Activated CD4-positive, alpha-beta memory T cell treated with anti-CD3 and anti-CD28 coated beads for 36 hours (primary cell): Measurements from ENCODE around the gene XYLT2. TPM values are rescaled to one million over a fixed set of nuclear protein-coding genes. Genes with fewer than 3 reads are reported as not detected.
A peak's percentile ranks its signal among the peaks of the same experiment; 100 is the strongest.

ENCODE experiments used
- CTCF ChIA-PET: fragments of 350-600 bp; sonication (Branson Sonifier 250); formaldehyde crosslinking; loops from one replicate; lab custom pipeline; 2021; ENCODE audit warnings: antibody characterized with exemption, inconsistent platforms; lab: Charles Lee
- POLR2A ChIA-PET: fragments of 350-600 bp; sonication (Branson Sonifier 250); formaldehyde crosslinking; loops from one replicate; lab custom pipeline; 2021; ENCODE audit warnings: antibody characterized with exemption; lab: Charles Lee
- DNase-seq: peaks from one replicate; pipeline ENCODE4 v3.0.0-alpha.2; 2020
- H3K27ac Mint-ChIP-seq: one replicate; pipeline ENCODE4 v1.8.0; 2021; ENCODE audit warnings: mixed read lengths
- H3K27me3 Mint-ChIP-seq: one replicate; pipeline ENCODE4 v1.8.0; 2021; ENCODE audit warnings: mixed read lengths
- H3K36me3 Mint-ChIP-seq: one replicate; pipeline ENCODE4 v1.8.0; 2021; ENCODE audit warnings: mixed read lengths
- H3K4me1 Mint-ChIP-seq: one replicate; pipeline ENCODE4 v1.8.0; 2021; ENCODE audit warnings: low read depth, mixed read lengths
- H3K4me3 Mint-ChIP-seq: one replicate; pipeline ENCODE4 v1.8.0; 2021; ENCODE audit warnings: mild to moderate bottlenecking, mixed read lengths
- H3K9me3 Mint-ChIP-seq: one replicate; pipeline ENCODE4 v1.8.0; 2021; ENCODE audit warnings: mixed read lengths
- intact Hi-C: fragments of 100-400 bp; cut with micrococcal nuclease; formaldehyde crosslinking; loops from one replicate; pipeline ENCODE4 v1.15.1; 2023
- total RNA-seq, 2 experiments: library from RNA; stranded (reverse); gene quantifications; one replicate each; pipeline ENCODE4 v1.2.3, GENCODE V29; 2021

The XYLT2 gene
- total RNA-seq, 2 experiments from 2014 or later, result 41.3 to 43.3 TPM

GRCh38 chr17:50337956-50338355 is 8.0 kb upstream of the XYLT2 start:
- ChIA-PET POLR2A (no interaction called here), CTCF (interaction anchor here (0.6 to 1.2 kb wide), 3 partner anchors 24 to 168 kb away, joined by 3 to 7 read pairs (median 6); no protein-coding TSS in a partner anchor)
- H3K36me3 Mint-ChIP-seq, result peaks cover 5% of the 10 kb centered on the region
- peaks cover 10% of the 10 kb centered on the region for H3K9me3 Mint-ChIP-seq
- H3K27ac Mint-ChIP-seq, result no peak overlapping the region
- DNase-seq, result peak; percentile 52
- peaks cover 9% of the 10 kb centered on the region for H3K4me1 Mint-ChIP-seq
- H3K4me3 Mint-ChIP-seq, result no peak overlapping the region
- intact Hi-C loops, result no loop called here
- H3K27me3 Mint-ChIP-seq, result peaks cover 5% of the 10 kb centered on the region

DNA sequence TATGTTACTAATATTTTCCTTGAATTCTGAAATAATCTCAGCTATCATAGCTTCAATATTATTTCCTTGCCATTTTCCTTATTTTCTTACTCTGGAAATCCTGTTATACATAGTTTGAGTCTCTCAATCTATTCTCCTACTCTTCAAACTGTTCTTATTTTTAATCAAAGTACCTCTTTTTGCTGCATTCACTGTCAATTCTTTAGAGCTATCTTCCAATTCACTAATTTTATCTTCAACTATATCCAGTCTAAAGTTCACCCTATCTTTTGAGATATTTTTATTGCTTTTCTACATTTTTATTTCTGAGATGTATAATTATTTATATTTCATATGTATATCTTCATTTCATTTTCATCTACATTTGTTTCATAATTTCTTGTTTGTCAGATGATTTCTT is 7.3 kb upstream of the XYLT2 start:
- Mint-ChIP-seq H3K27ac (no peak overlapping the region), H3K4me1 (peaks cover 4% of the 10 kb centered on the region), H3K36me3 (peaks cover 5% of the 10 kb centered on the region), H3K4me3 (no peak overlapping the region), H3K27me3 (peaks cover 5% of the 10 kb centered on the region), H3K9me3 (peaks cover 10% of the 10 kb centered on the region)
- no peak for DNase-seq
- CTCF ChIA-PET, result interaction anchor here (0.6 to 1.5 kb wide), 4 partner anchors 23 to 169 kb away, joined by 3 to 7 read pairs (median 5); no protein-coding TSS in a partner anchor
- intact Hi-C loops, result no loop called here
- POLR2A ChIA-PET, result no interaction called here

DNA sequence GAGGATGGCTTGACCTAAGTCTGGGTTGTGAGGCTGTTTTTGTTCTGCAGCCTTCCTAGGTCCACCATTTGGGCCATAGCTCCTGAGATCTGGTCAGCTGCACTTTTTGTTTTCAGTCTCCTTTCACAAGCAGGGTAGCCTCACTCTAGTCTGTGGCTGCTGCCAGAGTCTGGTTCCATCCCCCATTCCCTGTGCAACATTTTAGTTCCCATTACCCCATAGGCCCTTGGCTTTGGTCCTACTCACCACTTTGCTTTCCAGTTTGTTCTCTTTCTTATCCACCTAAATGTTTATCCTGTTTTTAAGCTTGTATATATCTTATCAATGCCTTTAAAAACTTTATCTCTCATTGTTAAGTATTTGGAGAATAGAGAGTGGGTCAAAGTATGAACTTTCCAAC is 6.5 kb upstream of the XYLT2 start:
- Mint-ChIP-seq H3K4me1 (no peaks in the 10 kb centered on the region), H3K9me3 (peaks cover 10% of the 10 kb centered on the region), H3K36me3 (peaks cover 5% of the 10 kb centered on the region), H3K27me3 (peaks cover 3% of the 10 kb centered on the region), H3K27ac (no peak overlapping the region), H3K4me3 (no peak overlapping the region)
- CTCF ChIA-PET, result interaction anchor here (1.5 kb wide), 1 partner anchor 139 kb away, joined by 4 read pairs; no protein-coding TSS in a partner anchor
- intact Hi-C loops, result no loop called here
- POLR2A ChIA-PET, result no interaction called here
- DNase-seq, result no peak

GRCh38 chr17:50344731-50345365 is 1.1 kb upstream of the XYLT2 start:
- ChIA-PET POLR2A (interaction anchor here (2.0 kb wide), 1 partner anchor 36 kb away, joined by 10 read pairs; no protein-coding TSS in a partner anchor), CTCF (interaction anchor here (0.6 to 7.3 kb wide), 4 partner anchors 16 to 250 kb away, joined by 3 to 64 read pairs (median 4); no protein-coding TSS in a partner anchor)
- Mint-ChIP-seq H3K27me3 (no peaks in the 10 kb centered on the region), H3K4me1 (peaks cover 38% of the 10 kb centered on the region), H3K36me3 (no peaks in the 10 kb centered on the region), H3K27ac (peak overlapping the region; percentile 73), H3K4me3 (peak overlapping the region; percentile 71), H3K9me3 (no peaks in the 10 kb centered on the region)
- intact Hi-C loops, result no loop called here
- DNase-seq, result peak; percentile 23

DNA sequence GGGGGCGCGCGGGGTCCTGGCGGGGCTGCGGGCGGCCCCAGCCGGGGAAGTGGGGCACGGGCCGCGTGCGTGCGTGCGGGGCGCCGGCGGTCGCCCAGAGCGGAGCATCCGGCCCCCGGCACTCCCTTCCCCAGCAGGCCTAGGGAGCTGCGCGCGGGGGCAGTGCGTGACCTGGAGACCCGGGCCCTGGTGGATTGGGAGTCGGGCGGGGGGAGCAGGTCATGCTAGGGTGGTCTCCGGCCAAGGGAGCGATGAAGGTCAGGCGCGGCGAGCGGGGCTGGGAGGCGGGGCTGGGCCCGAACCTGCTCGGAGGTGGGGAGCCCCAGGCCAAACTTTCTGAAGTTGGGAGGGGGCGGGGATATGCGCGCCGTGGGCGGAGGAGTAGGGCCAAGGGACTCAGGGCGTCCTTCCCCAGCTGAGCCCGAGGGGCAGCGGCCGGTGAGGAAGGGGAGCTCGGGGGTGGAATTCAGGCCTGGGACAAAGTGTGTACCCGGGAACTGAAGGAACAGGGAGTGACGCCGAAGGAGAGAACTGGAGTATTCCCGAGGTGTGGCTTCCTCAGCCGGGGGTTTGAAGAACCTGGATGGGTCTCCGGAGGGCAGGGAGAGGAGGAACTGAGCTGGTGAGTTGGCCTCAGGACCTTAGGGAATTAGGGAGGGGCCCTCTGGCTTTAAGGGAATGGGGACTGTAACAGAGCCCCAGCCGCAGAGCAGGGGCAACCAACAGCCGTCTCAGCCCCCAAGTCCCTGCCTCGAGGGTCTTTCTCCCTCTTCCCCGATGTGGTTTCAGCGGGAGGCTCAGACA is 589 bp downstream of the XYLT2 start:
- no peaks in the 10 kb centered on the region for H3K27me3 Mint-ChIP-seq
- intact Hi-C loops, result no loop called here
- peaks cover 39% of the 10 kb centered on the region for H3K4me1 Mint-ChIP-seq
- H3K27ac Mint-ChIP-seq, result peak overlapping the region; percentile 82
- DNase-seq, result peak; percentile 72
- ChIA-PET POLR2A (interaction anchor here (0.8 to 2.0 kb wide), 11 partner anchors 8 to 206 kb away, joined by 3 to 10 read pairs (median 4); partner anchors contain the start of genes EME1, LRRC59 and MRPL27), CTCF (interaction anchor here (0.5 to 7.3 kb wide), 7 partner anchors 15 to 185 kb away, joined by 3 to 64 read pairs (median 5); no protein-coding TSS in a partner anchor)
- no peaks in the 10 kb centered on the region for H3K9me3 Mint-ChIP-seq
- peak overlapping the region; percentile 91 for H3K4me3 Mint-ChIP-seq
- no peaks in the 10 kb centered on the region for H3K36me3 Mint-ChIP-seq

DNA sequence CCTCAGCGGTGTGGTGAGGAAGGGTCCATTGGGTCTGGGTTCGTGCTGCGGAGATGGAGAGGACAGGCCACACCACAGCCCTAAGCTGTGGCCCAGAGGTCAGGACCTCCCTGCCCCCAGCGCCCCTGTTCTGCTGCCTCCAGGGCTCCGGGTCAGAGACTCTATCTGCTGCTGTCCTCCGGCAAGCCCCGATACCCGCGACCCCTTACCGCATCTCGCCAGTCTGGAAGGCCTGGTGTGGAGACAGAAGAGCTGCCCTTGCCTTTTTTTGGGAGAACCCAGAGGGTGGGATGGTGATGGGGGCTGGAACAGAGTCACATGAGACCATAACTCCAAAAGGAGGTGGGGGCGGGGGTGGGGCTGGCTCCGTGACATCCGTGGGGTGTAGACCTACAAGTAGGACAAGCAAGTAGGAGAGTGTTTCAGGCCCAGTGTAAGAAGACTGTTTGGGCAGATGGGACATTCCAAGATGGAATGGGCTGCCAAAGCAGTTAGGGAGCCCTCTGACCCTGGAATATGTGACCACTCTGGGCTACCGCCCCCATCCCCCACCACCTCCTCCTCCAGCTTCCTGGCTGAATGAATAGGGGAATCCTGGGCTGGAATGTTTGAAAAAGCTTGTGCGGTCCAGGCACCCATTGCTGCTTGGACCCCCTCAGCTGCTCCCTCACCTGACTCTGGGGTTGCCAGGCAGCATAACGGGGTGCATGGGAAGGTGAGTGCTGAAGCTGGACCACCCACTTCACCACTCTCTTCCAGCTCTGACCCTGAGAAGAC is 1.4 kb downstream of the XYLT2 start:
- no peaks in the 10 kb centered on the region for H3K36me3 Mint-ChIP-seq
- H3K27me3 Mint-ChIP-seq, result no peaks in the 10 kb centered on the region
- H3K27ac Mint-ChIP-seq, result peak overlapping the region; percentile 82
- intact Hi-C loops, result no loop called here
- peaks cover 43% of the 10 kb centered on the region for H3K4me1 Mint-ChIP-seq
- POLR2A ChIA-PET, result interaction anchor here (0.6 to 2.0 kb wide), 8 partner anchors 7 to 206 kb away, joined by 3 to 10 read pairs (median 3); no protein-coding TSS in a partner anchor
- no peak for DNase-seq
- CTCF ChIA-PET, result interaction anchor here (1.1 to 7.3 kb wide), 3 partner anchors 14 to 186 kb away, joined by 3 to 64 read pairs (median 9); partner anchors contain the start of gene LRRC59
- H3K9me3 Mint-ChIP-seq, result no peaks in the 10 kb centered on the region
- H3K4me3 Mint-ChIP-seq, result peak overlapping the region; percentile 91

GRCh38 chr17:50347894-50348291 is 2.0 kb downstream of the XYLT2 start:
- no peaks in the 10 kb centered on the region for H3K27me3 Mint-ChIP-seq
- POLR2A ChIA-PET, result no interaction called here
- no peaks in the 10 kb centered on the region for H3K36me3 Mint-ChIP-seq
- H3K9me3 Mint-ChIP-seq, result no peaks in the 10 kb centered on the region
- H3K27ac Mint-ChIP-seq, result peak overlapping the region; percentile 24
- CTCF ChIA-PET, result interaction anchor here (1.8 to 7.3 kb wide), 3 partner anchors 13 to 49 kb away, joined by 6 to 64 read pairs (median 9); partner anchors contain the start of gene LRRC59
- DNase-seq, result no peak
- intact Hi-C loops, result no loop called here
- H3K4me1 Mint-ChIP-seq, result peaks cover 43% of the 10 kb centered on the region
- peak overlapping the region; percentile 91 for H3K4me3 Mint-ChIP-seq

DNA sequence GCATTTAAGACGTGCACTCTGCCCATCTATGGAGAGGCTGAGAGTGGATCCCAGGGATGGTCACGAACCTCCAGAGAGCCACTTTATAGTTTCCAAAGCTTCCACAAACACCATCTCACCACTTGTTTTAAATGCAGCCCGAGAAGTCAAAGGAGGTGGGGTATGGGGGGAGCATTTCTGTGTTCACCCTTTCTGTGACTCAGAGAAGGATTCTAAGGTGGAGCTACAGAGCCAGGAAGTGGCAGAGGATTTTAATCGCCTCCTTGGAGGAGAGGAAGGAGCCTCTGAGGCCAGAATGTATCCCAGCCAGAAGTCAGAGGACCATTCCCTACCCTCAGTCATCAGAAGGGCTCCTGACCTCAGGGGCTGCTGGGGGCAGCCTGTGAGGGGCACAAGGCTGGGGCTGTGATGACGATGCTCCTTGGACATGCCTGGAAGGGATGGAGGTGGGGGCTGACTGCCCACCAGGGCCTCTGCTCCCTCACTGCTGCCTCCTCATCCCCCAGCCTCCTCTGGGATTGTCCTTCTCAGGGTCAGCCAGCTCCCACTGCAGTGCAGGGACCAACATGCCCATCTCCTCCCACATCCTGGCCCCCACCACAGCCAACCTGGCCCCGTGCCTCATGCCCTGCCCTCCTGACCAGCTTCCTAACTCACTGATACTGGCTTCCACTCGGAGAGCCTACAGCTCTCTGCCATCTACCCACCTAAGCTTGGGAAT is 2.8 kb downstream of the XYLT2 start:
- H3K27ac Mint-ChIP-seq, result peak overlapping the region; percentile 63
- intact Hi-C loops, result no loop called here
- no peaks in the 10 kb centered on the region for H3K27me3 Mint-ChIP-seq
- peaks cover 3% of the 10 kb centered on the region for H3K36me3 Mint-ChIP-seq
- POLR2A ChIA-PET, result no interaction called here
- peaks cover 43% of the 10 kb centered on the region for H3K4me1 Mint-ChIP-seq
- H3K9me3 Mint-ChIP-seq, result no peaks in the 10 kb centered on the region
- CTCF ChIA-PET, result interaction anchor here (0.7 to 7.3 kb wide), 5 partner anchors 13 to 187 kb away, joined by 3 to 64 read pairs (median 6); partner anchors contain the start of gene LRRC59
- no peak overlapping the region for H3K4me3 Mint-ChIP-seq
- DNase-seq, result no peak

DNA sequence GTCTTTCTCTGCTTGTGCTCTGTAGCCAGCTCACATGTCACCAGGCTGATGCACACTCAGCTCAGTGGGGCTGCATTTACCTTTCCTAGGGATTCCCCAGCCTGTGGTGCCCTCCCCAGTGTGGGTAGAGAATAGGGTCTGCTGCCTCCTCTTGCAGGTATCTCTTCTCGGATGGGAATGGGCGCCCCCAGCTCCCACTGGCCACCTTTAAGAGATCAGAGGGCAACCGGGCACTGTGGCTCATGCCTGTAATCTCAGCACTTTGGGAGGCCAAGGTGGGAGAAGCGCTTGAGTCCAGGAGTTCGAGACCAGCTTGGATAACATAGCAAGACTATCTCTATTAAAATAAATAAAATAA is 3.3 kb downstream of the XYLT2 start:
- H3K4me1 Mint-ChIP-seq, result peaks cover 43% of the 10 kb centered on the region
- no peak overlapping the region for H3K4me3 Mint-ChIP-seq
- H3K36me3 Mint-ChIP-seq, result peaks cover 3% of the 10 kb centered on the region
- ChIA-PET CTCF (interaction anchor here (0.7 to 7.3 kb wide), 5 partner anchors 12 to 188 kb away, joined by 3 to 64 read pairs (median 6); partner anchors contain the start of gene LRRC59), POLR2A (no interaction called here)
- no peak for DNase-seq
- H3K27ac Mint-ChIP-seq, result peak overlapping the region; percentile 63
- no peaks in the 10 kb centered on the region for H3K27me3 Mint-ChIP-seq
- intact Hi-C loops, result no loop called here
- H3K9me3 Mint-ChIP-seq, result no peaks in the 10 kb centered on the region

- CTCF ChIA-PET, result interaction anchor here (1.2 kb wide), 2 partner anchors 9 to 47 kb away, joined by 3 read pairs; partner anchors contain the start of gene LRRC59
- Mint-ChIP-seq H3K4me3 (no peak overlapping the region), H3K36me3 (peaks cover 7% of the 10 kb centered on the region), H3K9me3 (no peaks in the 10 kb centered on the region), H3K27me3 (no peaks in the 10 kb centered on the region), H3K4me1 (peaks cover 33% of the 10 kb centered on the region), H3K27ac (peak overlapping the region; percentile 6)
- POLR2A ChIA-PET, result no interaction called here
- peak; percentile 2 for DNase-seq
- intact Hi-C loops, result no loop called here
Measured at GRCh38 chr17:50350733-50351132, 4.8 kb downstream of the XYLT2 start.
